CD4-positive, alpha-beta T cell treated with Interleukin-4 for 4 hours (primary cell): ENCODE data around the gene MGMT.

Source experiments
- DNase-seq: peaks from one replicate; pipeline ENCODE4 v3.0.0-alpha.2; 2020

The MGMT gene

DNA sequence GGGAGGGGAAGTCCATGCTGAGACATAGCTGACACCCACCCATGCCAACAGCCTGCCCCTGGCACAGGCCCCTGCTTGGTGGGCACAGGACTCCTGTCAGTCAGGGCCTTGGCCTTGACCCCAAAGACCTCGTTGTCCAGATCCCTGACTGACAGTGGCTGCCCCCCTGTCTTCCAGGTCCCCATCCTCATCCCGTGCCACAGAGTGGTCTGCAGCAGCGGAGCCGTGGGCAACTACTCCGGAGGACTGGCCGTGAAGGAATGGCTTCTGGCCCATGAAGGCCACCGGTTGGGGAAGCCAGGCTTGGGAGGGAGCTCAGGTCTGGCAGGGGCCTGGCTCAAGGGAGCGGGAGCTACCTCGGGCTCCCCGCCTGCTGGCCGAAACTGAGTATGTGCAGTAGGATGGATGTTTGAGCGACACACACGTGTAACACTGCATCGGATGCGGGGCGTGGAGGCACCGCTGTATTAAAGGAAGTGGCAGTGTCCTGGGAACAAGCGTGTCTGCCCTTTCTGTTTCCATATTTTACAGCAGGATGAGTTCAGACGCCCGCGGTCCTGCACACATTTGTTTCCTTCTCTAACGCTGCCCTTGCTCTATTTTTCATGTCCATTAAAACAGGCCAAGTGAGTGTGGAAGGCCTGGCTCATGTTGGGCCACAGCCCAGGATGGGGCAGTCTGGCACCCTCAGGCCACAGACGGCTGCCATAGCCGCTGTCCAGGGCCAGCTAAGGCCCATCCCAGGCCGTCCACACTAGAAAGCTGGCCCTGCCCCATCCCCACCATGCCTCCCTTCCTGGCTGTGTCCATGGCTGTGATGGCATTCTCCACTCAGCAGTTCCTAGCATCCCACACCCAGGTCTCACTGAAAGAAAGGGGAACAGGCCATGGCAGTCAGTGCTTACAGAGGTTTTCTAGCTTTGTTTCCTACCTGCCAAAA lies 299.8 kb downstream of the MGMT start:
- no peak for DNase-seq

DNA sequence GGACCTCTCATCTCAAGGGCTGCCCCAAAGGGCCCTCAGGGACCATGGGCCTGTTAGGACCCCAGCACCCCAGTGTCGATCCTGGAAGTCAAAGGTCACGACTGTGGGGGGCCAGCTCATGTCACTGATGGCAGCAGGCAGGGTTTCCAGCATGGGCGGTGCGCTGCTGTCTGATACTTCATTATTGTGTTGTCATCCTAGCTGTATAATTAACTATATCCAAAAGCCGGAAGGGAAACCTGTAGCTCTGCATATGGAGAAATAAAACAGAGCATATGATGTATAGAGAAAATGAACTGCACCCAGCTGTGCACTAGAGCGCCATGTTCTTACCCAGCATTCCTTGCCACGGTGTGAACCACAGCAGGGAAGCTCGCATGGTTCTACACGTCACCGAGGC lies 300.7 kb downstream of the MGMT start:
- DNase-seq: no peak

DNA sequence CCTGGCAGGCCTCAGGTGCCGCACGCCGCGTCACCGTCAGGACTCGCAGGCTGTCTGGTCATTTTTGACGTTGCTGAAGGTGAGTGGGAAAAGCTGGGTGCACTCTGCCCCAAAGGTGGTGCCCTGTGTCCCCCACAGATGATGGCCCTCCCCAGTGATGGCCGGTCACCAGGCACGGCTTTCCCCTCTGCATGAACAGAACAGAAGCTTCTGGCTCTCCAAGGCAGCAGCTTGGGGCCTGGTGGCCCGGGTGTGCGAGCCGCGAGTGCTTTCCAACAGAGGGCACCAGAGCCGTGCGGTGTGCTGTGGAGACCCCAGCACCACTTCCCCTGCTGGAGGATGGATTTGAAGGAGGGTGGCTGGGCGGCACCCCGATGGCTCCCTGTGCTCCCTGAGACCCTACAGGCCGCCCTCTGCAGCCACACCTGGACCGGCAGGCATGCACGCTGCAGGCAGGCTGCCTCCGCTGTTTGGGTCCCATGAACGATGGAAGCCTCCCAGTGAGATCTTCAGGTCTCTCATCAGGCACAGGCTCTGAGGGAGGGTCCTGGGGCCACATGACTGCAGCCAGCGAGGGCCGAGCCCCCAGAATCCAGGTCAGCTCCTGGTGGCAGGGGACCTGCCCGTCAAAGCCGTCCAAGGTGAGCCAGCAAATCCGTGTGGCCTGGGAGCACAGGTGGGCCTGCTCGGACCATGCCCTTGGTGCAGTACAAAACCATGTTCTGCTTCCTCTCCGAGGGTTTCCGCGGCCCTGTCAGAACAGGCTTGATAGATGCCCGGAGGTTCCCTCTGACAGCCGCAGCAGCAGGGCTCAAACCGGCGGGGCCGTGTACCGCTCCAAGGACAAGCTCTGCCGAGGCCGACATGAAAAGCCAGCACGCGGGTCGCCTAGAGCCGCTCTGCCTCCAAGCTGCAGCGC lies 301.7 kb downstream of the MGMT start:
- DNase-seq: no peak

DNA sequence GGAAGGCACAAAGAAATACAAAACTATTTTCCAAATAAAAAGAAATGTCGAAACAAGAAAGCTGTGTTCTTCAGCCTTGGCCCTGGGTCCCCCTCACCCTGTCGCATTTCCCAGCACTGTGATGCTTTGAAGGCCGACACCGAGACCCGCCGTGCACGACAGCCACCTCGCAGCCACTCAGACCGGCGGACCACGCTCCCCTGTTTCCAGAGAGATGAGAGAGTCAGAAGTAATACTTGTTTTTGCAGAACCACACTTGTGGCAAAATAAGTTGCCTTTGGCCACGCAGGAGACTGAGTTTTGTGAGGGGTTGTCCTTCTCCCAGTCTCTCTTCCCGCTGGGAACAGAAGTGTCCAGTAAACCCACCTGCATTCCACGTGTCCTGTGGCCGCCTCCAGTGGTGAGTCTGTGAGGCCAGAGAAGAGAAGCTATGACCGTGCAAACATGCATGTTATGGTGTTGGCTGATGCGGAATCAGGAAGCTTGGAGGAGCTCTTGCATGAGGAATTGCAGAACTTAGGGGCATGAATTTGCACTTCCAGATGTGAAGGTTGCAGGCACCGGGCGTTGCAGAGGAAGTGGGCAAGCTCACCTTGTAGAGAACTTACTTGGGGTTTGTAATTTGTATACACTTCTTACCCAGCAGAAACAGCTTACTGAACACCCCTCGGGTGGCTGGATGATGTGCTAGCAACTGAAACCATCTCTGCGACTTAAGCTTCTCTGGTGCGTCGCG lies 302.5 kb downstream of the MGMT start:
- DNase-seq: no peak

DNA sequence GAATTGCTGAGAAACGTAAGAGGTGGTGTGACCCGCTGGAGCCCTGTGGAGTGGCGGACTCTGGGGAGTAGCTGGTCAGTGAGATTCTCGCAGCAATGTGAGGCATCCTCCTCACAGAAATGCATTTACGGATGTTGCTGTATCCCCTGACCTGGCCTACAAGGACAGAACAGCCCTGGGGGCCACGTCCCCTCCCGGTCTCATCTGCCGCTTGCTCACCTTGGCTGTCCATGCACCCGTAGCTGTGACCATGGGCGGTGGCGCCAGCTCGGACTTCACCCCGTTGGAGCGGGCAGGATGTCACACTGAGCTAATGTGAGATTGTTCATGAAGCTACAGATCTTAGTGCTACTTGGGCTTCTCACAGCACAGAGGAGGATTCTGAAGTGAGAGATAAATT lies 303.2 kb downstream of the MGMT start:
- no peak for DNase-seq

DNA sequence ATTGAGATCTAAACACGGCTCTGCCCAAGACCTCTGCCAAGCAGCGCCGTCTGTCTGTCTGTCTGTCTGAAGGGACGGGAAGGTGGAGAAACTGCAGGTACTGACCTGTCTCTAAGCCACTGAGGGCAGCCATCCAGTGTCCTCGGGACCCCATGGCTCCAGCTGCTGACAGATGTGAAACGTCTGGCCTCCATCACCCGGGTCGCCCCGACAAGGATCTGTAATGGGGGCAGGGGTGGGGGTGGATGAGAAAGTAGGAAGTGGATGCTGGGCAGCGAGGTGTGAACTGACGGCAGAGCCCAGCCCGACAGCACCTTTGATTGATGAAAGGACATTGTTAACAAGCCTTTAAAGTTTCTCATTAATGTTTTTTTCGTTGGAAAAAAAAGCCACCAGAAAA lies 304.0 kb downstream of the MGMT start:
- DNase-seq: no peak

DNA sequence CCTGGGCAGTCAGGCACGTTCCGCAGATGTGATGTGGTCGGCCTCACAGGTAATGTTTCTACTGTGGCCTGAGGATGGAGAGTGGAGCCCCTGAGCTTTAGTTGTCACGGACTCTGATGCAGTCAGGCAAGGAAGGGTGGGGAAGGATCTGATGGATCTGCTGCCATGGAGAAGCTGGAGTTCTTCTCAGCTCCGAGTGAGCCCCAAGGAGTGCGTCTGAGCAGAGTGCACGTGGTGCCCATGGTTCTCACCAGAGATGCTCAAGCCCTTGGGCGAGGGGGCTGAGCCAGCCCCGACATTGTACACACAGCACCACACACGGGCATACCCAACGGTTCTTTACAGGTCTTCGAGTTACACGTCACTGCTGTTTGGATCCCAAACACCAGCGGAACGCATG lies 304.5 kb downstream of the MGMT start:
- no peak for DNase-seq

- no peak for DNase-seq
Measured at GRCh38 chr10:129771991-129772431, 305.0 kb downstream of the MGMT start.

DNA sequence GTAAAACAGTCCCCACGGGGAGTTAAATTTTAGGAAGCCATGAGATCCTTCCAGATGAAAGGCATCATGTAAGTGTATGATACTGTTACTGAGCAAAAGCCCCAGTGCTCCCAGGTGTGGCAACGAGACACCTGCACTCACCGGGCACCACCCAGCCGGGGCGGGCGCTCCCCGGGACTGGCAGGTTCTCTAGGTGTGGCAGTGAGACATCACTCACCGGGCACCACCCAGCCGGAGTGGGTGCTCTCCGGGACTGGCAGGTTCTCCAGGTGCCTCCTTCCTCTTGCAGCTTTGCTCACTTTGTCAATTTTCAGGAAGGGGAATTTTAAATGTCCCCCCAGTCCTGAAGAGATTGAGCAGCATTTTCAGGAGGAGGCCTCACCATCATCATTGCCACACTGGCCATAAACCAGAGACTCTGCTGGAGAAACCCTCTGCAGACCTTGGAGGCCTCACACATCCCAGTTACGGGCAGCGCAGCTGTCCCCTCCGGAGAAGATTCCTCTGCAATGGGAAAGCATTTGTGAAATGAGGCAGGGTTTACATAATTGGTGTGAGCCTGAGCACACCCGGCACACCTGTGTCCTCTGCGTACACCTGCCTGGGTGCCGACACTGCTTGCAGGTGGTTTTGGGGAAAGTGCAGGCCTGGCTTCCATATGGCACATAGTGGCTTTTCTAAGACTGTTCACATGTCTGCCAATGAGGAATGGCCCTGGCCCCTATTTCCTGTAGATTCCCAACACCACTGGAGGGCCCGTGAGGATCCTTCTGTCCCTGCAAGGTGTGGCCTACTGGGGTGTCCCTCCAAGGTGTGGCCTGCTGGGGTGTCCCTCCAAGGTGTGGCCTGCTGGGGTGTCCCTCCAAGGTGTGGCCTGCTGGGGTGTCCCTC lies 305.7 kb downstream of the MGMT start:
- no peak for DNase-seq

DNA sequence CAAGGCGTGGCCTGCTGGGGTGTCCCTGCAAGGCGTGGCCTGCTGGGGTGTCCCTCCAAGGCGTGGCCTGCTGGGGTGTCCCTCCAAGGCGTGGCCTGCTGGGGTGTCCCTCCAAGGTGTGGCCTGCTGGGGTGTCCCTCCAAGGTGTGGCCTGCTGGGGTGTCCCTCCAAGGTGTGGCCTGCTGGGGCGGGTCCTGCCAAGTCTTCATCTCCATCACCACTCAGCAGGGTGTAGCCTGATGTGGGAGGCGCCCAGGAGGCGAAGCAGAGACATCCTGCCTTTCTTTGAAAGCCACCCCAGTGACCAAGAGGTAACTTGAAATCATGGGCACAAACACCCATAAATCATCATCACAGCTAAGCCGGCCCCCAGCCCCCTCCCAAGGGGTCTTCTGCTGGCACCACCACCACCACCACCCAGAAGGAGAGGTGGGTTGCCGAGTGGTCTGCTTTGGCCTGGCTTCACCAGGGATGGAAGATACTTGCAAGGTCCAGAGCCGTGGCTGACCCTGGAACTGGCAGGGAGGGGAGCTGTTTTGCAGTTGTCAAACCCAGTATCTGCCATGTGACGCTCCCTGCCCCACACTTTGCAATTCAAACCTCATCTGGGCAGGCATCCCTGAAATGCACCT lies 306.4 kb downstream of the MGMT start:
- DNase-seq: no peak

DNA sequence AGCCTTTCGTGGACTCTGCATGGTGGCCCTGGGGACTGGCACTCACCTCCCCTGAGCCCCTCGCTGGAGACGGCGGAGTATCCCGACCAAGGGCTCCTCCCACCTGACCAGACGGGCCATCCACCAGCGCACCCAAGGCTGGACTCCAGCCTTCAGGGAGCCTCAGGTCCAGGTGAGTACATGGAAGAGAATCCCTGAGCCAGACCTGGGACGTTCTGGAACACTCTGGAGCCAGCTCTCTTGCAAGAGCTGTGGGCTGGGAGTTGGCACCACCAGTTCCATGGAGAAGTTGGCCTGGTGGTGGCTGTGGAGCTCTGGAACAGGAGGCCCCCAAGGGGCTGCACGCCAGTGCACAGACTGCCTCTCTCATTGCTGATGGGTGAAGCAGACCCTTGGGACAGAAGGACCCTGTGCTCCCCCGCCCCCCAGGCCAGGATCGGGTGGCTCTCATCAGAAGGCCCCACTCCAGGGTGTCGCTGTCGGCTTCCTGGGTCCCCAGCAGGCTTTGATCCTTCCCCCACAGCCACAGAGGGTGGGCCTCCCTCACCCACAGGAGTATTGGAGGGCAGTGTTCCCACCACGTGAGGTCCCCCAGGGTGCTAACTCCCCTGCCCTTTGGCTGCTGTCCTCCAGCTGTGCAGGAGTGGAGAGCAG lies 307.2 kb downstream of the MGMT start:
- DNase-seq: no peak

- DNase-seq: no peak
Measured at GRCh38 chr10:129774736-129775401, 307.8 kb downstream of the MGMT start.

DNA sequence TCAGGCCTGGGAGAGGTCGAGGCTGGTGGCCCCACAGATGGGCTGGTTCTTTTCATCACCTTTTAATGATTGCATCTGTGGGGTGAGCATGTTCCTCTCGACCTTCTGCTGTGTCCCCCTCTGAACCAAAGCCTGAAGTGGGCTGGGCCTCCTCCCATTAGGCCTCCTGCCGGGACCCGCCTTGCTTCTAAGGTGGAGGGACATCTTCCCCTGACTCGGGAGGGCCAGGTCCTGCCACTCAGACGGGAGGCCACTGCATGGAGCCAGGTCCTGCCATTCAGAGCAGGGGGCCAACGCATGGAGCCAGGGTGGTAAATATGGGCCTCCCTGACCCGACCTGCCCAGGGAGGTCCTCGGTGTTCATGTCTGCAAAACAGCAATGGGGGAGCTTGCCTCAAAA lies 308.6 kb downstream of the MGMT start:
- DNase-seq: no peak

DNA sequence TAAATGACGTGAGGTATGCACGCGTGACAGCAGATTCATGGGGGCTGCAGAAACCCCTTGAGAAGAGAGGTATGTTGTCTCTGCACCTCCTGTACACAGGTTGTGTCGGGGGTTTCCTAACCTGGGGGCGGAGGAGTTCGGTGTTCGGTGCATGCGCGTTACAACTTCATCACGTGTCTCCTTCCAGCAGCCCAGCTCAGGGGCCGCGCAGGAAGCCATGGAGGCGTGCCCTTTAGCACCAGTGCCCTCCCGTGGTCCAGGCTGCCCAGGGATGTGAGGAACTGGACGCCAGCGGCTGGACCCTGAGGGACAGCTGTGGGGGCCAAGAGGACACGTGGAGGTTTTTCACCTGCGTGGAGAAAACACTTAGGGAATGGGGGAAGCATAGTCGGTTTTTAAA lies 310.6 kb downstream of the MGMT start:
- no peak for DNase-seq

DNA sequence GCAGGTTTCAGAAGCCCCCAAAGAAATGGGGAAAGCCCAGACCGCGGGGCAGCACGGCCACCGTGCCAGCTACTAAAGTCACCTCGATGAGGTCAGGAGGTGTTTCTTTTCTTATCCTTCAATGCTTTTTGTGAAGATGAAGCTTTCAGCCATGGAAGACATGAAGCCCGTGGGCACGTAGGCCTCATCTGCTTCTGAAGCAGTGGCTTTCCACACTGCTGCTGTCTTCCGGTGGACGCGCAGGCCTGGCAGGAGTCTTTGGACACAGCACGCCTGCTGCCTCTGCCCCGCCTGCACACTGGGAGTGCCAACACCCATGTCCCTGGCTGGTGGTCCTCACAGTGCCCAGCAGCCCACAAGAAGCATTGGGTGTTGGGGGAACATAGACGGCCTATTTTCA lies 311.5 kb downstream of the MGMT start:
- no peak for DNase-seq

GRCh38 chr10:129779126-129780111 lies 312.4 kb downstream of the MGMT start:
- DNase-seq: no peak

DNA sequence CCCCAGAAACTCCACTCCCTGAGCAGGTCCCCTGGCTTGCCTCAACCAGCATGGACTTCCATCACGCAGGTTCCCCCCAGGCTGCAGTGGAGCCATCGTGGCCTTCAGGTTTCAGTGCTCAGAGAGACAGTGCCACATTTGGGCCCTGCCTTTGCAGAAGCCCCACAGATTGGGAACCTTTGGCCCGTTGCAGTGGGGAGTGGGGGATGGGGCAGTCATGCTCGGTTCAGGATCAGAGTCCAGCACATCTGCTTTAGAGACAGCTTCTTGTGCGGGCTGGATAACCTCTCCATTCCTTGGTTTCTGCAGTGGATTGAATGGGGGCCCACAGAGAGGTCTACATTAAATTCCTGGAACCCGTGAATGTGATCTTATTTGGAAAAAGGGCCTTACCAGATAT lies 313.2 kb downstream of the MGMT start:
- no peak for DNase-seq

DNA sequence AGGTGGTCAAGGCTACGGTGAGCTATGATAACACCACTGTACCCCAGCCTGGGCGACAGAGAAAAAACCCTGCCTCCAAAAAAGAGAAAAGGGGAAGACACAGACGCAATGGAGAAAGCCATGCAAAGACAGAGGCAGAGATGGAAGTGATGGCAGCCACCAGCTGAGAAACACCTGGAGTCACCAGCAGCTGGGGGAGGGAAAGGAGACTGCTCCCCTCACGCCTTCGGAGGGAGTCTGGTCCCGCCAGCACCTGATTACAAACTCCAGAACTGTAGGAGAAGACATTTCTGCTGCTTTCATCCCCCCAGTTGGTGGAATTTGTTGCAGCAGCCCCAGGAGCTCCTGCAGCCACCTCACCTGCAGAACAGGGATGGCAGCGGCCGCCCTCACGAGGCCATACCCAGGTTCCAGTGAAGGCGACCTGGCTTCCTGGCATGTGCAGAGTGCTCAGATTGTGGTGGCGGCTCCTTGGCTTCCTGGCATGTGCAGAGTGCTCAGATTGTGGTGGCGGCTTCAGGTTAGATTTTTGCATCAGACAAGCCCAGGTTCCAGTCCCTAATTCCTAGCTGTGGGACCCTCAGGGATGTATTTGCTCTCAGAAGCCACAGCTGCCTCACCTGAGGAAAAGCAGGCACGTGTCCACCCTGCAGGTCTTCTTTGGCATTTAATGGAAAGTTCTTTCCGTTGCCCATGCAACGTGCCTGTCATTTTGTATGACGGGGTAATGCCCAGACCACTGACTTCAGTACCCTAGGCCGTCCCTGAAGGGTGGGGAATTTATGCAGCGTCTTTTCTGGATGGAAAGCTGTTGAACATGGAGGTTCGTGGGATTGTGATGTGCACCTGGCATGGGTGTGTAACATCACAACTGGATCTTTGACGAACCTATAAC lies 314.1 kb downstream of the MGMT start:
- no peak for DNase-seq
